GM18873 (cell line): ENCODE results near the gene KRTAP10-12.
"Not testable (repeated sequence)": the region's sequence is repeated elsewhere in the genome, so short reads cannot be mapped to it uniquely, and the experiment has no call there.

Experiments used
- ATAC-seq: cut with Tn5 transposase; IDR thresholded peaks from one replicate; pipeline ENCODE4 v1.9.1; 2021; ENCODE audit warnings: mild to moderate bottlenecking, moderate library complexity, moderate number of reproducible peaks; ENCODE audit not compliant: unreplicated experiment, low FRiP score

The KRTAP10-12 gene, protein sequence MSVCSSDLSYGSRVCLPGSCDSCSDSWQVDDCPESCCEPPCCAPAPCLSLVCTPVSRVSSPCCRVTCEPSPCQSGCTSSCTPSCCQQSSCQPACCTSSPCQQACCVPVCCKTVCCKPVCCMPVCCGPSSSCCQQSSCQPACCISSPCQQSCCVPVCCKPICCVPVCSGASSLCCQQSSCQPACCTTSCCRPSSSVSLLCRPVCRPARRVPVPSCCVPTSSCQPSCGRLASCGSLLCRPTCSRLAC

DNA sequence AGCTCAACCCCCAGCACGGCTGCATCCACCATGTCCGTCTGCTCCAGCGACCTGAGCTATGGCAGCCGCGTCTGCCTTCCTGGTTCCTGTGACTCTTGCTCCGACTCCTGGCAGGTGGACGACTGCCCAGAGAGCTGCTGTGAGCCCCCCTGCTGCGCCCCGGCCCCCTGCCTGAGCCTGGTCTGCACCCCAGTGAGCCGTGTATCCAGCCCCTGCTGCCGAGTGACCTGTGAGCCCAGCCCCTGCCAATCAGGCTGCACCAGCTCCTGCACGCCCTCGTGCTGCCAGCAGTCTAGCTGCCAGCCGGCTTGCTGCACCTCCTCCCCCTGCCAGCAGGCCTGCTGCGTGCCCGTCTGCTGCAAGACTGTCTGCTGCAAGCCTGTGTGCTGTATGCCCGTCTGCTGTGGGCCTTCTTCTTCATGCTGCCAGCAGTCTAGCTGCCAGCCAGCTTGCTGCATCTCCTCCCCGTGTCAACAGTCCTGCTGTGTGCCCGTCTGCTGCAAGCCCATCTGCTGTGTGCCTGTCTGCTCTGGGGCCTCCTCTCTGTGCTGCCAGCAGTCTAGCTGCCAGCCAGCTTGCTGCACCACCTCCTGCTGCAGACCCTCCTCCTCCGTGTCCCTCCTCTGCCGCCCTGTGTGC is at the start of gene KRTAP10-12:
KRTAP10-12 (plus strand) TSS at position 1 of the 639 bp plus-strand sequence; CDS start at position 31, 30 bp downstream.
- not testable (repeated sequence) for ATAC-seq

DNA sequence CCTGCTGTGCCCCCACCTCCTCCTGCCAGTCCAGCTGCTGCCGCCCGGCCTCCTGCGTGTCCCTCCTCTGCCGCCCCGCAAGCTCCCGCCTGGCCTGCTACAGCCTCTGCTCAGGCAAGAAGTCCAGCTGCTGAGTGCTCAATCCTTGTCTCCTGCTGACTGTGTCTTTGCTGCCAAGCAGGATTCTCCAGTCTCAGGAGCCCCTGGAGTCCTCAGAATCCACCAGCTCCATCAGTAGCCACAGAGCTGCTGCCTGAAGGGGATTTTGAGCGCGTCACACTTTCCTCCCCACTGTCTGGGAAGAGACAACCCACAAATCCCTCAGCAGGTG is 49.8 kb upstream of the KRTAP10-12 start:
- no peak for ATAC-seq

DNA sequence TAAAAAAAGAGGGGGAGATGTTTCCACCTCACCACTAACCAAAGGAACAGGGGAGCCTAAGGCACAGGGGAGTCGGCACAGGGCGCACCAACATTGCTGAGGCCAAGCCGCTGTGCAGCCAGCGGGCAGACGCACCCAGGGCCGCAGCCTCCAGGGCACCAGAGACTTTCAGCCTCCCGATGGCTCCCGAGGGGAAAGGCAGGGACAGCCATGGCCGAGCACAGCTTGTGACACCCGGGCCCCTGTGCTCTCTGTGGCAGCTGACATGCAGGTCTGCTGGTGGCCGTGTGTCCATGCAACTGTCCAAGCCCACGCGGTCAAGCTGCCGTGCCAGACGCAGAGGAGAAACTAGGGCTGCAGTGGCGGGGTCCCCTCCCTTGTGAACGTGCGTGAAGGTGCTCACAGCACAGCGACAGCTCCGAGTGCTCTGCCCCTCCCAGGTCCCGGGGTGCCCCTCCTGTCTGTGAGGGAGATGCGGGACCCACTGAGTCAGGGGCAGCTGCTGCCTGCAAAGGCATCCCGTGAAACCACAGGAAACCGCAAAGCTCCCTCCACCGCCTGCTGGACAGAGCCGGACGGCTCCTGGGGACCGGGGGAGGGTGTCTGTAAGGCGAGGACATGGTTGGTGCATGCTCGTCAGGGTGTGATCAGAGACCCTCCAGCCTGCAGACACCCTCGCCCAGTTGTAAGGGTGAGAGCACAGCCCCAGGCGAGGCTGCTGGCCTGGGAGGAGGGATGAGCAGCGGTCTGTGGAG is 48.2 kb upstream of the KRTAP10-12 start:
- ATAC-seq, result no peak

DNA sequence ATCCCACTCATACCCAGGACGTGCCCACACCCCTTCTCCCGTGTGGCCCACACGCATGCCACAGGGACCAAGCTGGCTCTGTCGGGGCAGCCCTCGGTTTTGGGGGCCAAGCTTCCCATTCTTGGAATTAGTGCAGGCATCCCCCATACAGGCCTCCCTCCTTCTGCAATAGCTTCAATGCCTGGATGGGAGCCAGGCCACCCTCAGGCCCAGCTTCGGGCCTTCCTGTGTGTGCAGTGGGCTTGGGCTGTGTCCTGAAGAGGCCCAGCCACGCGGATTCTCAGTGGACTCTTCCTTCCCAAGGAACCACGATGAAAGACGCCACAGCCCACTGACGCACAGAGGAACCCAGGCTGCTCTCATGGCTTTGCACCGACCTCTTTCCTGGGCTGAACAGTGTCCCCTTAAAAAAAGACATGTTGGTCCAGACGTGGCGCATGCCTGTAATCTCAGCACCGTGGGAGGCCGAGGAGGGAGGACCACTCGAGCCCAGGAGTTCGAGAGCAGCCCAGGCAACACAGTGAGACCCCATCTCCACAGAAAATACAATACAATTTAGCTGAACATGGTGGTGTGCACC is 47.4 kb upstream of the KRTAP10-12 start:
- ATAC-seq, result no peak

DNA sequence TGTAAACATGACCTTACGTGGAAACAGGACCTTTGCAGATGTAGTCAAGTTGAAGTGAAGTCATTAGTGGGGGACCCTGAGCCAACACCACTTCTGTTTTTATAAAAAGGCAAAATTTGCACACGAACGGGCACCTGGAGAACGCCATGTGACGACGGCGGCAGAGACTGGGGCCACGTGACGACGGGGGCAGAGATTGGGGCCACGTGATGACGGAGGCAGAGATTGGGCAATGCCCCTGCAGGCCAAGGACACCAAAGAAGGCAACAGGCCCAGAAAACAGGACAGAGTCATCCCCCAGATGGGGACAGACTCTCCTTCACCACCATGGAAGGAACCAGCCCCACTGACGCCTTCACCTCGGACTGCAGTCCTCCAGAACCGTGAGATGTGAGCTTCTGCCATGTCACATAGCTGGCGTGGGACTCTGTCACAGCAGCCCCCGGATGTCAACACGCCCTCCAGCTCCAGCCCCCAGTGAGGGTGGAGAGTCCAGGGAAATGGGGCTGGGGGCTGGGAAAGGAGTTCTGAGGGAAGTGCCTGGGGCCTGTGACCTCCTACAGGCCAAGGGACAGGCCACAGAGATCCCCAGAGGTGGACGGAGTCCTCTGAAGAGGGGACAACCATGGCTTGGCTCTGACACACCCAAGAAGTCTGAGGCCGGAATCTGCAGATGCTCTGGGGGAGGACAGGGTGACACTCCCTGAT is 46.6 kb upstream of the KRTAP10-12 start:
- no peak for ATAC-seq

DNA sequence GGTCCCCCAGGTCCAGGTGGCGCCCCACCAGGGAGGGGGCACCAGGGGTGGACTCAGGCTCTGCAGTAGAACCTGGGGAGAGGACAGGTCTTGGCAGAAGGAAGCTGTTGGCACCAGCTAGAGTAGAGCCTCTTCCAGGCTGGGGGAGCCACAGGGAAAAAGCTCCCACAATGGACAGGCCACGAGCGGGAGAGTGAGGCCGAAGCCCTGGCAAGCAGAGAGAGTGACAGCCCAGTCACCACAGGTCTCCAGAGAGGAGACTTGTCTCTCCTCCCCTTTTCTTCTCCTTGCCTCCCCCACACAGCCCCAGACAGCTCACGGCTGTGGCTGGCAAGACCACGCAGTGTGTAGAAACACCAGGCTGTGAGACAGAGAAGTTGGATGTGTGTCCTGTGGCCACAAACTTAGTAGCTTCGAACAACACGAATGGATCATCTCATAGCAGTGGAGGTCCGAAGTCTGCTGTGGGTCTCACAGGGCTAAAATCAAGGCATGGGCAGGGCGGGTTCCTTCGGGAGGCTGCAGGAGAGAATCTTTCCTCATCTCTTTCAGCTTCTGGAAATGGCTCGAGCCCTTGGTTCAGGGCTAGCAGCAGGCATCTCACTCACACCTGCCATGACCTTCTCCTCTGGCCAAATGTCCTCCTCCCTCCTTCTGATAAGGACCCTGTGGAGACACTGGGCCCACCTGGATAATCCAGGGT is 45.8 kb upstream of the KRTAP10-12 start:
- ATAC-seq, result no peak

DNA sequence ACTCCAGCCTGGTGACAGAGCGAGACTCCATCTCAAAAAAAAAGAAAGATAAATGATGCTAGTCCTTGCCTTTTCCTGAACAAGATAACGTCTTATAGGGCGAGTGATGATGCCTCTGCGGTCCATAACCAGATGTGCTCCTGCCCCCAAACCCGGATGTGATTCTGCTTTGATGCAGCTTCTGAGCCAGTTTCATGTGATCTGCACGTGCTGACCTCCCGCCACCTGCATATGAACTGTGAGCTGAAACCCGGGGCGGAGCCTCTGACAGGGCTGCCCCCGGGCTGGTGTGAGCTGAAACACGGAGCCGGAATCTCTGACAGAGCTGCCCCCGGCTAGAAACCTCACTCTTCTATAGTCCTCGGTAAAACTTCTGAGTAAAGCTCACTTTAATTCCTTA is 43.8 kb upstream of the KRTAP10-12 start:
- ATAC-seq, result no peak

DNA sequence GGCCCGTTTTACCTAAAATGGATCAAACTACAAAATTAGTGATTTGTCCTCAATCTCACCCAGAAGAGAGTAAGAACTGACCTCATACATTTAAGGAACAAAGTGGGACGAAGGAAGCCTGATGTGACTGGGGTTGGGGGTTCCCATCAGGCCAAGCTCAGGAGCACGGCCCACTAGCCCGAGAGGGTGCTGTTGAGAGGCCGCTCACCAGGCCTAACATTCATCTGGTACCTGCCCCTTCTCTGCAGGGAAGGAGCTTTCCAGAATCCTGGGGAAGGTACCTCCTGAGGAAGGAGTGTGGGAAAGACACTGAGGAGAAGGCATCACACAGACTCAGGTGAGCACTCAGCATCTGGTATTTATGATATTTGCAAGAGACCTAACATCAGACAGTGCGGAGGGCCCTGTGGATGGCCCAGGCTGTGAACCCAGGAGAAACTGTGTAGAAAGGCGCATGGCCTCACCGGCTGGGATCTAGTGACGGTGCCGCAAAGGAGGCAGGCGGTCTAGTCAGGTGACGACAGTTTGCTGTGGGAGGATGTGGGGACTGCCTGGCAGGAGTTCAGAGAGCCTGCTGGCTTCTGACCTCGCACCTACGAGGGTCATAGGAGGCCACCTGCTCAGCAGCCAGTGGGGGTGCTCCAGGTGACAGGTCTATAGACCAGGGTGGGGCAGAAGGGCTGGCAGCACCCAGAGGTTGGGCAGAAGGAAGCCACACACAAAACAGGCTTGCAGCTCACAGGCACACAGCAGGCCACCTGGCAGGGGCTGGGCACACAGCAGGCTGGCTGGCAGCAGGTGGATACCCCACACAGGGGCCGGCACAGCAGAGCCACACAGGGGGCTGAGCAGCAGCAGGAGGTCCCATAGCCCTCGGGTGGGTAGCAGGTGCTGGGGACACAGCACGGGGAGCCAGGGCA is 43.1 kb upstream of the KRTAP10-12 start:
- ATAC-seq, result no peak

DNA sequence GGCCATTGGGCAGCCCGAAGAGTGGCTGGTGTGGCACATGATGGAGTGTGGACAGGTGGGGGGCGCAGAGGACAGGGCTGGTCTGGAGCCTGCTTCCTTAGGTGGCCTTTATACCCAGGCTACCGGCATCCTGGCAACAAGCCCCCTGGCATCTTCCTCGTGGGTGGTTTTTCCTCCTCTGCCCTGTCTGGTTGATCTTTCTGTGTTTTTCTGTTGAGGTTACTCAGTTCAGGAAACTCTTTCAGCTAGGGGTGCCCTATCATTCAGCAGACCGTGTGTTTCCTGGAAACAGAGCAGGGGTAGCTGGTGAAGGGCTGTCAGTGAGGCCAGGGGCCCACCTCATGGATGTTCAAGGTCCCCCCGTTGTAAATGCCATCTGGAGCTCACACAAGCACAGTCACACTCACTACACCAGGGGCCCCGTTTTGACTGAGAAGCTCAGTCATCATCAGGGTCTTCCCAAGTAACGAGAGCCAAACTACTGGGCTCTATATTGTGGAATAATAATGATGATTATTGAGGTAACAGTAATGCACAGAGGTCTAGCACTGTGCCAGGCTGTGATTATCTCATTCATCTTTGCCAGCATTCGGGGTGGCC is 42.3 kb upstream of the KRTAP10-12 start, which contains the start of gene KRTAP12-4:
KRTAP12-4 (minus strand) TSS at position 84 of the 600 bp plus-strand sequence; CDS start at position 39, 45 bp downstream.
- no peak for ATAC-seq

DNA sequence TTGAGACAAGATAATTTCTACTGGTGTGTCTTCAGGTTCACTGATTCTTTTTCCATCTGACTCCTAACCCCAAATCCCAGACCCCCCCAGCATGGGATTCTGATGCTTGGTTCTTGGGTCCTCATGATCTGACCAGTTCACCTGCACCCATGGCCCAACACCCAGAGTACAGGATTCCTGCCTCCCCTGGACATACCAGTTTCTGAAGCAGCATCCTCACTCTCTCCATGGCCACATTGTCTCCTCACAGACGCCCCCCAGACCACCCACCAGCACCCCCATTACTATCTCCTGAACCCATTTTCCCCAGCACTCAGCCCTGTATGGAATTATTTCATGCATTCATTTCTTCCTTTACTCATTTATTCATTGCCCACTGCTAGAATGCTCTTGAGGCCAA is 40.1 kb upstream of the KRTAP10-12 start:
- no peak for ATAC-seq

DNA sequence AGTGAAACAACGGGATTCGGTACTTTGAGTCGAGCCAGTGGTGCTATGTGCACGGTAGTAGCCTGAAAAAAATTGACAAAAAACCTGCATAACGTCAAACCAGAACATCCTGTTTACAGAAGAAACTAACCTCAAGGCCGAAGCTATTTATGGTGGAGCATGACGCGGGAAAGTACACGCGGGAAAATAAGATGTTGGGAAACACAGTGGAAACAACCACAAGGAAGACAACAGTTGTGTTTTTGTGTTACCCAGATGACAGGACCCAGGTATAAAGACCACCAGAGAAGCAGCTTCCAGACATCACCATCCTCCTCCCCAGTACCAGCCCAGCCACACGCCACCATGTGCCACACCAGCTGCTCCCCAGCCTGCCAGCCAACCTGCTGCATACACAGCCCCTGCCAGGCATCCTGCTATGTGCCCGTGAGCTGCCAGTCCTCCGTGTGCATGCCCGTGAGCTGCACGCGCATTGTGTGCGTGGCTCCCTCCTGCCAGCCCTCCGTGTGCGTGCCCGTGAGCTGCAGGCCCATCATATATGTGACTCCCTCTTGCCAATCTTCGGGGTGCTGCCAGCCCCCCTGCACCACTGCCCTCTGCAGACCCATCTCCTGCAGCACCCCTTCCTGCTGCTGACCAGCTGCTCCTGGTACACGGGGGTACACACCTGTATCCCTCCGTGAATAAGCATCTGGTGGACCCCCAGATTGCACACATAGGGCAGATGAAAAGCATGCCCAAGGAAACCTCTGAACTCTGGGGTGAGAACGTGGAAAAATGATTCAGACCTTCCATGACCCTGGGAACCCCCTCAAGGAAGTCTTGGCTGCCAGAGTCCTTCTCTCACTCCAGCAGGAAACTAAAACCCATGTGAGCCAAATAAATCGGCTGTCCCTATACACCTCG is 39.1 kb upstream of the KRTAP10-12 start, which contains the start of gene KRTAP12-3:
KRTAP12-3 (plus strand) TSS at position 298 of the 906 bp plus-strand sequence; CDS start at position 346, 48 bp downstream.
- ATAC-seq, result no peak

DNA sequence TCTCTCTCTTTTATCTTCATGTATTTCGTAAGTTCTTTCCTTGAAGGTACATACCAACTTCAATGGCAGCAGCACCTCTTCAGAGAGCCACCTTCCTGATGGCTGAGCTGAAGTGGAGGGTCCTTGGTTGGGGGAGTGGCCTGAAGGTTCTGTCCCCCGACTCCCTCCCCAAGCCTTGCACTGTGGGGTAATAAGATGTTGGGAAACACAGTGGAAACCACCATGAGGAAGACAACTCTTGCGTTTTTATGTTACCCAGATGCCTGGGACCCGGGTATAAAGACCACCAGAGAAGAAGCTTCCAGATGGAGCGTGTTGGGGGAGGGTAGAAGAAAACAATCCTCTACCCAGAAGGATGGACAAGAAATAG is 38.4 kb upstream of the KRTAP10-12 start:
- ATAC-seq, result no peak

DNA sequence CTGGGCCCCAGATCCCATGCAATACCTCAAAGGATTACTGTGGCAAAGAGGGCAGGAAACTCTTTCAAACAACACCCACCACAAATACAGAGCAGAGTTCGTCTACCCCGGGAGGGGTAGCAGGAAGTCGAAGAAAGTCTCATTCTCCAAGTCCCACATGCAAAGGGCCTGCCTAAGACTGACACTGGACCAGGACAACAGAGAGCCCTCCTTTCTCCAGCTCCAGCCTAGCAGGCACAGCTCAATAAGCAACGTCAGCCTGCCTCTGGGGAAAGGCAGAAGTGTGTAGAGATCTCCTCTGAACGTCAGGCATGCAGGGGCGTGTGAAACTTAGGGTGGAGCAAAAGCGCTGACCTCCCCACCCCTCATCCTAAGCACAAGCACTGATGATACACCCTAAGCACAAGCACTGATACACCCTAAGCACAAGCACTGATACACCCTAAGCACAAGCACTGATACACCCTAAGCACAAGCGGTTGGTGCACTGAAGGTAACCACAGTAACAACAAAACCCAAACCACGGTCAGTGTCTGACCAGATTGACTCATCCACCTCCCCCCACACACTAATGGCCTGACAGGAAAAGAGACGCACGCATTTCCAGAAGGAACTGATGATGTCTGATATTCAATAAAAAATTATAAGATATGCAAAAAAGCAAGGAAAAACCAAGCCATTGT is 37.9 kb upstream of the KRTAP10-12 start:
- no peak for ATAC-seq

DNA sequence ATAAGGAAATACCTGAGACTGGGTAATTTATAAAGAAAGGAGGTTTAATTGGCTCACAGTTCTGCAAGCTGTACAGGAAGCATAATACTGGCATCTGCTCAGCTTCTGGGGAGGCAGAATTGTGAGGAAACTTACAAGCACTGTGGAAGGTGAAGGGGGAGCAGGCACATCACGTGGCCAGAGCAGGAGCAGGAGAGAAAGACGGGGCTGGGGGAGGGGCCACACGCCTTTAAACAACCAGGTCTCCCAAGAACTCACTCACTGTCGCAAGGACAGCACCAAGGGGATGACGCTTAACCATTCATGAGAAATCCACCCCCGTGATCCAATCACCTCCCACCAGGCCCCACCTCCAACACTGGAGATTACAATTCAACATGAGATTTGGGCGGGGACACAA is 35.4 kb upstream of the KRTAP10-12 start:
- ATAC-seq, result not testable (repeated sequence)

DNA sequence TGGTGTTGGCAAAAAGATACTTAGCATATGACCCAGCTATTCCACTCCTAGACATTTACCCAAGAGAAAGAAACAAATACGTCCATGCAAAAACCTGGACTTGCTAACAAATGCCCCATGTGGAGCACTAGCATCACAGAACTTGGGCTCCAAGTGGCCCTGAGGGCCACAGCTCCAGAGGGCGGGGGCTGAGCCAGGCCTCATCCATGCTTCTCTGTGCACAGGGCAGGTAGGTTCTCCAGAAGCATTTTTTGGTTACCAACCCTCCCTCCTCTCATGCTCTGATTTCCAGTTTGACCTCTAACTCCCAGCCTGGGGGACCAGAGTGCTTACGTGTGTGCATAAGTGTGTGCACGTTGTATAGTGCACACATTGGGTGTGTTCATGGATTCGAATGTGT is 32.3 kb upstream of the KRTAP10-12 start:
- no peak for ATAC-seq

DNA sequence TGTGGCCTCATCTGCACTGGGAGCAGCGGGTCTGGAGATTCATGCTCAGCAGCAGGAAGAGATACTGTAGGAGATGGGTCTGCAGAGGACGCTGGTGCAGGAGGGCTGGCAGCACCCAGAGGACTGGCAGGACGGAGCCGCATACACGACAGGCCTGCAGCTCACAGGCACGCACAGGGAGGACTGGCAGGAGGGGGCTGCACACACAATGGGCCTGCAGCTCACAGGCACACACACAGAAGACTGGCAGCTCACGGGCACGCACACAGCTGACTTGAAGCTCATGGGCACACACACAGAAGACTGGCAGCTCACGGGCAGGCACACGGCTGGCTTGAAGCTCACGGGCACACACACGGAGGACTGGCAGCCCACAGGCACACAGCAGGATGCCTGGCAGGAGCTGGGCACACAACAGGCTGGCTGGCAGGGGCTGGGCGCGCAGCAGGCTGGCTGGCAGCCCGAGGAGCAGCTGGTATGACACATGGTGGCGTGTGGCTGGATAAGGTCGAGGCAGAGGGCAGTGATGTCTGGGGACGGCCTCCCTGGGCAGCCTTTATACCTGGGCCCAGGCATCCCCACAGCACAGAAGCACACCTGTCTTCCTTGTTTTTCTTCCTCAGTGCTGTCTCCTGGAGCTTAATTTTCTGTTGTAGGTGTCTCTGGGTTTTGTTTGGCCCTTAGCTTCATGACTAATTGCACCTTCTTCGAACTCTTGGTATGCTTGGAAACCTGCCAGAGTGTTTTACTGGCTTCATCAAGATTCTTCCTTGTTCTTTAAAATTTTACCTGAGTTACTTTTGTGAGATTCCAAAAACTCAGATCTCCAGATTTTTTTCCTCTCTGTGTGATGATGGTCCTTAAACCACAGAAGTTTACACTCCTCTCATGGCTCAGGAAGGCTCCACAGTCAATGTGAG is 30.3 kb upstream of the KRTAP10-12 start, which contains the start of gene KRTAP12-2:
KRTAP12-2 (minus strand) TSS at position 527 of the 920 bp plus-strand sequence; CDS start at position 486, 41 bp downstream.
- no peak for ATAC-seq
